DOHH2 (cell line): ENCODE data around the gene F12.

Experiments
- H3F3A ChIP-seq: fragments of 200-600 bp; sonication (generic), shearing (Covaris generic); 2 replicates; pipeline ENCODE4 v1.6.0; 2016; ENCODE audit warnings: antibody characterized with exemption, mild to moderate bottlenecking; ENCODE audit not compliant: control insufficient read depth, insufficient read depth
- H3K27ac ChIP-seq: fragments of 200-600 bp; sonication (generic); 2 replicates; pipeline ENCODE4 v1.5.1; 2014; ENCODE audit warnings: low read depth, mild to moderate bottlenecking, low read length, moderate library complexity
- H3K27me3 ChIP-seq: fragments of 200-600 bp; sonication (generic); 2 replicates; pipeline ENCODE4 v1.6.1; 2014; ENCODE audit warnings: mild to moderate bottlenecking, low read length, mixed read lengths; ENCODE audit not compliant: control insufficient read depth
- H3K36me3 ChIP-seq: fragments of 200-600 bp; sonication (generic); 2 replicates; pipeline ENCODE4 v1.6.1; 2014; ENCODE audit warnings: mild to moderate bottlenecking, low read length, moderate library complexity, mixed read lengths; ENCODE audit not compliant: control insufficient read depth
- H3K4me1 ChIP-seq: fragments of 200-600 bp; sonication (generic); 2 replicates; pipeline ENCODE4 v1.6.1; 2014; ENCODE audit warnings: mild to moderate bottlenecking, low read length, mixed read lengths; ENCODE audit not compliant: control insufficient read depth
- H3K4me2 ChIP-seq: fragments of 200-600 bp; sonication (generic); 2 replicates; pipeline ENCODE4 v1.6.0; 2014; ENCODE audit warnings: mild to moderate bottlenecking, low read length, moderate library complexity
- H3K4me3 ChIP-seq: fragments of 200-600 bp; sonication (generic); 2 replicates; pipeline ENCODE4 v1.5.1; 2014; ENCODE audit warnings: mild to moderate bottlenecking, low read length, mixed read lengths
- H3K79me2 ChIP-seq: fragments of 200-600 bp; sonication (generic); 2 replicates; pipeline ENCODE4 v1.6.1; 2014; ENCODE audit warnings: mild to moderate bottlenecking, low read length, mixed read lengths; ENCODE audit not compliant: control insufficient read depth
- H3K9me2 ChIP-seq: fragments of 200-600 bp; sonication (generic); replicated peaks from 2 replicates; pipeline ENCODE4 v1.6.1; 2014; ENCODE audit warnings: mild to moderate bottlenecking, low read length, mixed read lengths; ENCODE audit not compliant: control insufficient read depth
- H3K9me3 ChIP-seq: fragments of 200-600 bp; sonication (generic); 2 replicates; pipeline ENCODE4 v1.6.1; 2014; ENCODE audit warnings: antibody characterized with exemption, low read length, mixed read lengths; ENCODE audit not compliant: control insufficient read depth, insufficient read depth
- H4K20me1 ChIP-seq: fragments of 200-600 bp; sonication (generic); 2 replicates; pipeline ENCODE4 v1.6.0; 2014; ENCODE audit warnings: low read depth, mild to moderate bottlenecking, antibody characterized with exemption, low read length, moderate library complexity; ENCODE audit not compliant: control insufficient read depth, insufficient read depth
- CTCF ChIP-seq: fragments of 200-600 bp; sonication (generic); IDR thresholded peaks from one replicate; pipeline ENCODE4 v1.5.1; 2014; ENCODE audit warnings: antibody characterized with exemption, mild to moderate bottlenecking, low read depth, low read length; ENCODE audit not compliant: poor library complexity, severe bottlenecking
- EZH2phosphoT487 ChIP-seq: fragments of 200-600 bp; sonication (generic); IDR thresholded peaks from 2 replicates; pipeline ENCODE4 v1.6.1; 2017; ENCODE audit warnings: borderline replicate concordance, mild to moderate bottlenecking, antibody characterized with exemption, low read length, moderate library complexity, mixed read lengths

Gene F12

GRCh38 chr5:177403792-177404640 is 5.3 kb downstream of the F12 start:
- Histone ChIP-seq H3K36me3 (no peaks in the 10 kb centered on the region), H3K79me2 (no peaks in the 10 kb centered on the region), H3K9me2 (no peaks in the 10 kb centered on the region), H3F3A (peaks cover 3% of the 10 kb centered on the region), H3K27ac (no peak overlapping the region), H3K27me3 (peaks cover 35% of the 10 kb centered on the region), H4K20me1 (no peaks in the 10 kb centered on the region), H3K4me1 (peaks cover 31% of the 10 kb centered on the region), H3K9me3 (no peaks in the 10 kb centered on the region), H3K4me2 (peak overlapping the region; percentile 78), H3K4me3 (peak overlapping the region; percentile 69)
- TF ChIP-seq EZH2phosphoT487 (no peak), CTCF (peak; percentile 67)

- Histone ChIP-seq H3K79me2 (no peaks in the 10 kb centered on the region), H3K4me2 (peak overlapping the region; percentile 78), H3K9me2 (no peaks in the 10 kb centered on the region), H3K4me1 (peaks cover 31% of the 10 kb centered on the region), H3F3A (peaks cover 3% of the 10 kb centered on the region), H3K27ac (no peak overlapping the region), H4K20me1 (no peaks in the 10 kb centered on the region), H3K9me3 (no peaks in the 10 kb centered on the region), H3K27me3 (peaks cover 35% of the 10 kb centered on the region), H3K36me3 (no peaks in the 10 kb centered on the region), H3K4me3 (peak overlapping the region; percentile 69)
- no peak for TF ChIP-seq EZH2phosphoT487
- TF ChIP-seq CTCF: no peak
Measured at GRCh38 chr5:177403102-177403791, 6.1 kb downstream of the F12 start.

GRCh38 chr5:177402271-177403043 is 6.9 kb downstream of the F12 start:
- no peaks in the 10 kb centered on the region for H3K36me3 ChIP-seq
- H3K27me3 ChIP-seq: peaks cover 35% of the 10 kb centered on the region
- H3K4me3 ChIP-seq: peak overlapping the region; percentile 69
- no peaks in the 10 kb centered on the region for H4K20me1 ChIP-seq
- no peak overlapping the region for H3K27ac ChIP-seq
- peaks cover 31% of the 10 kb centered on the region for H3K4me1 ChIP-seq
- no peaks in the 10 kb centered on the region for H3K79me2 ChIP-seq
- H3K4me2 ChIP-seq: peak overlapping the region; percentile 78
- TF ChIP-seq CTCF: no peak
- TF ChIP-seq EZH2phosphoT487: 0 out of 2 replicates have a peak, but pooled peaks have one; percentile 10
- no peaks in the 10 kb centered on the region for H3K9me3 ChIP-seq
- peaks cover 3% of the 10 kb centered on the region for H3F3A ChIP-seq
- no peaks in the 10 kb centered on the region for H3K9me2 ChIP-seq
